GM18873 (cell line): ENCODE data around the gene PODNL1.
"Not testable (repeated sequence)": the region's sequence is repeated elsewhere in the genome, so short reads cannot be mapped to it uniquely, and the experiment has no call there.

Source experiments
- ATAC-seq: cut with Tn5 transposase; IDR thresholded peaks from one replicate; pipeline ENCODE4 v1.9.1; 2021; ENCODE audit warnings: mild to moderate bottlenecking, moderate library complexity, moderate number of reproducible peaks; ENCODE audit not compliant: unreplicated experiment, low FRiP score

Gene PODNL1

GRCh38 chr19:13932149-13932637 is 6.0 kb downstream of the PODNL1 start:
- ATAC-seq: no peak

GRCh38 chr19:13931391-13932148 is 6.6 kb downstream of the PODNL1 start:
- no peak for ATAC-seq

DNA sequence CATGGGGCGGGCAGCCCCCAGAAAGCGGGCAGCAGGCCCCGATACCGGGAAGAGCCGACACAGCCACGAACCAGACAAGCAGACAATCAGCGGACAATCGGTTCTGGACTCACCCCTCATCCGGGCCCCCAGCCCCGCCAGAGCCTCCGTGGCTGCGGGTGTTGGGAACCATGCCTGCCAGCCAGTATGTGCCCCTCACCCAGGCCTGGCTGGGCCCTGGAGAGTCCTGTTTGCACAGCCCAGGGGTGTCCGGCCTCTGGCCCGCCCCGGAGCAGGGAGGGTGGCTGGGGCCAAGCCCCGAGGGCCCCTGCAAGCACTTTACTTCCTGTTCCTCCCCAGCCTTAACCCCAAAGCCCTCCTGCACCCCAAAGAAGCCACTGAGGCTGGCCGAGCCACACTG is 7.8 kb downstream of the PODNL1 start:
- ATAC-seq: no peak

DNA sequence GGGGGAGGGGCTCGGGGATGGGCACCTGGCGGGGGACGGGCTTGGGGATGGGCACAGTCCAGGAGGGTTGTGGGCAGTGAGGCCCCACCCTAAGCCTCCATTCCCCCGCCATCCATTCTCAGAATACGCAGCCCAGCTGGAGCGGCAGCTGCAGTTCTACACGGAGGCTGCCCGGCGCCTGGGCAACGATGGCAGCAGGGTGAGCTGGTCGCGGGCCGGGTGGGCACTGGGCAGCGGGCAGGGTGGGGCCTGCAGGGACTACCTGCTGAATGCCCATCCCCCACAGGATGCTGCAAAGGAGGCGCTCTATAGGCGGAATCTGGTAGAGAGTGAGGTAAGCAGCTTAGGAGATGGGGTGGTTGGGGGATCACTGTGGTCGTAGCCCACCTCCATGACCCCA is 8.3 kb downstream of the PODNL1 start:
- ATAC-seq: no peak

DNA sequence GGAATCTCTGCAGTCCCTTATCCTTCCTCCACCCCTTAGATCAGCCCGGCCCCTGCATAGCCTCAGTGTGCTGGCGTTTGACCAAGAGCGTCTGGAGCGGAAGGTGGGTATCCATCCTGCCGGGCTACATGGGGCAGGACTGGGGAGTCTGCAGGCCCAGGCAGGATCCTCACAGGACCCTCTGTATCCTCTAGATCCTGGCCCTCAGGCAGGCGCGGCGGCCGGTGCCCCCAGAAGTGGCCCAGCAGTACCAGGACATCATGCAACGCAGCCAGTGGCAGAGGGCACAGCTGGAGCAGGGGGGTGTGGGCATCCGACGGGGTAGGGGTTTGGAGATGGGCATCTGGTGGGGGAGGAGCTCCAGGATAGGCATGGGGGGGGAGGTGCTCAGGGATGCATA is 8.9 kb downstream of the PODNL1 start:
- no peak for ATAC-seq

- ATAC-seq: no peak
Measured at GRCh38 chr19:13926715-13927114, 11.5 kb downstream of the PODNL1 start.

GRCh38 chr19:13926010-13926409 is 12.2 kb downstream of the PODNL1 start:
- no peak for ATAC-seq

- no peak for ATAC-seq
Measured at GRCh38 chr19:13923194-13923987, 14.8 kb downstream of the PODNL1 start.

GRCh38 chr19:13922118-13922517 is 16.1 kb downstream of the PODNL1 start:
- not testable (repeated sequence) for ATAC-seq

DNA sequence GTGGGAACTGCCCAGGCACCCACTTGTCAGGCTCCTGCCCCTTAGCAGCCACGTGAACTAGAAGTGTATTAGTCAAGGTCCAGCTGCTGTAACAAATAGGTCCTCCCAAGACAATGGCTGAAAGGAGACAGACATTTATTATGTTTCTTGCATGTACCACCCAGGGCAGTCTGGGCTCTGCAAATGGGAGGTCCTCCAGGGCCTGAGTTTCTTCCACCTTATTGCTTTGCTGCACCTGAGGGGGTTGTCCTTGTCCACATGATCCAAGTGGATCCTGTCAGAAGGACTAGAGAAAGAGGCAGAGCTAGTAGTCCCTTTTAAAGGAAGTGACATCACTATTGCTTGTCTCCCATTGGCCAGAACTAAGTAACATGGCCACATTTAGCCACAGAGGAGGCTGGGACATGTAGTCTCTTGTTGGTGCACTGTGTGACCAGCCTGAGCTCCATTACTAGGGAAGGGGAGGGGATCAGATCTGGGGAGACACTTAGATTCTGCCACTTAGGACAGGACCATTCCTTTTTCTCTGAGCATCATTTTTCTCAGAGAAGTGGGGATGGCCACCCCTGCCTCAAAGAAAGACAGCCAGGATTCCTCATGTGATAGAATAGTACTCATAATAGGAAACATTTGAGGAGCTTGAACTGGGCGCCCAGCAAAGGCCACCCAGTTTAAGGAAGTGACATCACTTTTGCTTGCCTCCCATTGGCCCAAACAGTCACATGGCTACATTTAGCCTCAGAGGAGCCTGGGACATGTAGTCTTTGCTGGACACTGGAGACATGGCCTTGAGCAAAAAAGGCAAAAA is 17.1 kb downstream of the PODNL1 start:
- ATAC-seq: no peak

- ATAC-seq: no peak
Measured at GRCh38 chr19:13920524-13920923, 17.7 kb downstream of the PODNL1 start.

- ATAC-seq: no peak
Measured at GRCh38 chr19:13918726-13919411, 19.3 kb downstream of the PODNL1 start.

- ATAC-seq: no peak
Measured at GRCh38 chr19:13917888-13918406, 20.3 kb downstream of the PODNL1 start.

DNA sequence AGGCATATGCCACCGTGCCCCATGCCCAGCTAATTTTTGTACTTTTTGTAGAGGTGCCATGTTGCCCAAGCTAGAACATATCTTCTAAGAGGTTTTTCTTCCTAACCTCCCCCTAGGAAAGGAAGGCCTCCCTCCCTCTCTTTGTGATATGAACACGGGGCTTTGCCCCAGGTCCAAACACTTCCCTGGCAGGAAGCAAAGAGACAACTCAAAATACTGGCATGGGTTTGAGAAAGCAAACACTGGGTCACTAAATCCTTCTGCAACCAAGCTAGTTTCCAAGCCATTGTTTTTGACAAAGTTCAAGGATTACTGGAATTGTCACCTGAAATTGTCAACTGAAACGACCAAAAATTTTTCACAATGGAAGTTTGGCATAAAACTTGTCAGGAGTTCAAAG is 23.4 kb downstream of the PODNL1 start:
- no peak for ATAC-seq

GRCh38 chr19:13913352-13913751 is 24.9 kb downstream of the PODNL1 start:
- no peak for ATAC-seq

DNA sequence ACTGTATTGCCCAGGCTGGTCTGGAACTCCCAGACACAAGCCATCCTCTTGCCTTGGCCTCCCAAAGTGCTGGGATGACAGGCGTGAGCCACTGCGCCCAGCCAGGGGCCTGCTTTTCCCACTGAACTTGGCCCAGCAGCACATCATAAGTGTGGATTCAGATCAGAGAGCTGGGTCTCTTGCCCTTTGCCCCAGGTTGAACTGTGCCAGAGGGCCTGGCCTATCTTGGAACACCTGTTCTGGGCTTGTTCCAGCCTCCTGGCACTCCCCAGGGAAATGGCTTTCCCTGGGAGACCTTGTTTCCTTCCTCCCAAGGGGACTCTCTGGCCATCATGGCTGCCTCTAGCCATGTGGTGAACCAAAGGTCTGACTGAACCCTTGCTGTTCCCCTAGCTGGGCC is 28.8 kb downstream of the PODNL1 start:
- no peak for ATAC-seq

DNA sequence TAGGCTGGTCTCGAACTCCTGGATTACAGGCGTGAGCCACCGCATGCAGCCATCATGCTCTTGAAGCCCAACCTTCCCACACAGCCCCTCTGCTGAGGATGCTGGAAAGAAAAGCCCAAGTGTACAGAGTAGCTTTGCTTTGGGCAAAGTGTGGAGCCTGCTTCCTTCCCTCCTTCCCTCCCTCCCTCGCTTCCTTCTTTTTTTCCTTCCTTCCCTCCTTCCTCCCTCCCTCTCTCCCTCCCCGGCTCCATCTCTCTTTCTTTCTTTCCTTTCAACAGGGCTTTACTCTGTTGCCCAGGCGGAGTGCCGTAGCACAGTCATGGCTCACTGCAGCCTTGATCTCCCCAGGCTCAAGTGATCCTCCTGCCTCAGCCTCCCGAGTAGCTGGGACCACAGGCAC is 29.5 kb downstream of the PODNL1 start:
- ATAC-seq: no peak

GRCh38 chr19:13906910-13907309 is 31.3 kb downstream of the PODNL1 start:
- no peak for ATAC-seq

GRCh38 chr19:13906521-13906904 is 31.7 kb downstream of the PODNL1 start:
- ATAC-seq: no peak
